Measurements from ENCODE around the gene EXOSC10. TPM values are rescaled to one million over a fixed set of nuclear protein-coding genes. Genes with fewer than 3 reads are reported as not detected.

The EXOSC10 gene
- total and polyA plus RNA-seq, 12 donors = 25.5 to 107 (median 41.1) TPM

DNA sequence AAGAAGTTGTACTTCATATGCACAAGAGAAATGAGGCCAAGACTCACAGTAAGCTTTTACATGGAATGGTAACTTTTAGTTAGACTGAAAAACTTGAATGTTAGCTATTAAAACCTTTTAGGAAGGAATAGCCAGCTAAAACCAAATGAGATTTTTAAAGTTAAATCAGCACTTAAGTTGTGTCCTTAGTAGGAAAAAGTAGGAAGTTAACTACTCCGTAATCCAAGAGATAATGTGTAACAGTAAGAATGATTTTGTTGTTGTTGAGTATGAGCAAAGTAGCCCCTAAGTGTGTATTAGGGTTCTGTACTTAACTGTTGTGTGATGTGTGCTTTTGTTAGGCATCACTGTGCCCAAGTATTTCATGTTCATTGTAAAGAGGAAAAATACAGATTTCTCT, 74.1 kb downstream of the EXOSC10 start:
- Histone ChIP-seq H3K9me3 (replicated peaks in 1 of 3) (no peaks in the 10 kb centered on the region), H3K4me1 (replicated peaks in 1 of 2) (no peaks in the 10 kb centered on the region), H3K4me3 (no peak overlapping the region), H3K27ac (no peak overlapping the region), H3K27me3 (no peaks in the 10 kb centered on the region), H3K36me3 (replicated peaks in 1 of 2) (peaks cover 0 to 71% of the 10 kb centered on the region in 2 donors)
- intact Hi-C loops (cut with DNase I) = no loop called here
- DNase-seq = no peak
- 86 to 94% (median 90%) methylated on average over 1 of the region's 1 CpG for WGBS, 4 donors
- TF ChIP-seq POLR2A (IDR thresholded peaks at IDR 0.05) = no peak
- TF ChIP-seq, protein P1, sequence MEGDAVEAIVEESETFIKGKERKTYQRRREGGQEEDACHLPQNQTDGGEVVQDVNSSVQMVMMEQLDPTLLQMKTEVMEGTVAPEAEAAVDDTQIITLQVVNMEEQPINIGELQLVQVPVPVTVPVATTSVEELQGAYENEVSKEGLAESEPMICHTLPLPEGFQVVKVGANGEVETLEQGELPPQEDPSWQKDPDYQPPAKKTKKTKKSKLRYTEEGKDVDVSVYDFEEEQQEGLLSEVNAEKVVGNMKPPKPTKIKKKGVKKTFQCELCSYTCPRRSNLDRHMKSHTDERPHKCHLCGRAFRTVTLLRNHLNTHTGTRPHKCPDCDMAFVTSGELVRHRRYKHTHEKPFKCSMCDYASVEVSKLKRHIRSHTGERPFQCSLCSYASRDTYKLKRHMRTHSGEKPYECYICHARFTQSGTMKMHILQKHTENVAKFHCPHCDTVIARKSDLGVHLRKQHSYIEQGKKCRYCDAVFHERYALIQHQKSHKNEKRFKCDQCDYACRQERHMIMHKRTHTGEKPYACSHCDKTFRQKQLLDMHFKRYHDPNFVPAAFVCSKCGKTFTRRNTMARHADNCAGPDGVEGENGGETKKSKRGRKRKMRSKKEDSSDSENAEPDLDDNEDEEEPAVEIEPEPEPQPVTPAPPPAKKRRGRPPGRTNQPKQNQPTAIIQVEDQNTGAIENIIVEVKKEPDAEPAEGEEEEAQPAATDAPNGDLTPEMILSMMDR (IDR thresholded peaks at IDR 0.05) = no peak

- H3K4me1 ChIP-seq (replicated peaks in 1 of 2) = no peaks in the 10 kb centered on the region
- H3K27ac ChIP-seq = no peak overlapping the region
- DNase-seq = no peak
- no peak overlapping the region for H3K4me3 ChIP-seq
- H3K27me3 ChIP-seq = no peaks in the 10 kb centered on the region
- intact Hi-C loops (cut with DNase I) = no loop called here
- no peak for TF ChIP-seq POLR2A (IDR thresholded peaks at IDR 0.05)
- TF ChIP-seq, protein P1 (IDR thresholded peaks at IDR 0.05) = no peak
- 81 to 86% (median 84%) methylated on average over 2 of the region's 2 CpGs for WGBS, 4 donors
- peaks cover 0 to 73% of the 10 kb centered on the region in 2 donors for H3K36me3 ChIP-seq (replicated peaks in 1 of 2)
- no peaks in the 10 kb centered on the region for H3K9me3 ChIP-seq (replicated peaks in 1 of 3)
These were observed 74.8 kb downstream of the EXOSC10 start for GRCh38 chr1:11024874-11025203.

DNA sequence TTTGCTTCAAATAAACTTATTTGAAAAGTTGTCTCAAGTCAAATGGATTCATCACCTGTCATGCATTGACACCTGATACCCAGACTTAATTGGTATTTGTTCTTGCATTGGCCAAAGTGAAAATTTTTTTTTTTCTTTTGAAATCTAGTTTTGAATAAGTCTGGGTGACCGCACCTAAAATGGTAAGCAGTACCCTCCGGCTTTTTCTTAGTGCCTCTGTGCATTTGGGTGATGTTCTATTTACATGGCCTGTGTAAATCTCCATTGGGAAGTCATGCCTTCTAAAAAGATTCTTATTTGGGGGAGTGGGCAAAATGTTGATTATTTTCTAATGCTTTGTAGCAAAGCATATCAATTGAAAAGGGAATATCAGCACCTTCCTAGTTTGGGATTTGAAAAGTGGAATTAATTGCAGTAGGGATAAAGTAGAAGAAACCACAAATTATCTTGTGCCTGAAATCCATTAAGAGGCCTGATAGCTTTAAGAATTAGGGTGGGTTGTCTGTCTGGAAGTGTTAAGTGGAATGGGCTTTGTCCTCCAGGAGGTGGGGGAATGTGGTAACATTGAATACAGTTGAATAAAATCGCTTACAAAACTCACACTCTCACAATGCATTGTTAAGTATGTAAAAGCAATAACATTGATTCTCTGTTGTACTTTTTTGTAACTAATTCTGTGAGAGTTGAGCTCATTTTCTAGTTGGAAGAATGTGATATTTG, 75.4 kb downstream of the EXOSC10 start:
- Histone ChIP-seq H3K4me1 (replicated peaks in 1 of 2) (no peaks in the 10 kb centered on the region), H3K9me3 (replicated peaks in 1 of 3) (no peaks in the 10 kb centered on the region), H3K27ac (no peak overlapping the region), H3K36me3 (replicated peaks in 1 of 2) (peaks cover 0 to 77% of the 10 kb centered on the region in 2 donors), H3K27me3 (no peaks in the 10 kb centered on the region), H3K4me3 (no peak overlapping the region)
- no peak for DNase-seq
- intact Hi-C loops (cut with DNase I) = no loop called here
- 85 to 95% (median 93%) methylated on average over 3 of the region's 3 CpGs for WGBS, 4 donors
- no peak for TF ChIP-seq POLR2A (IDR thresholded peaks at IDR 0.05)
- TF ChIP-seq, protein P1 (IDR thresholded peaks at IDR 0.05) = no peak

GRCh38 chr1:11023201-11023600, 76.5 kb downstream of the EXOSC10 start:
- Histone ChIP-seq H3K4me1 (replicated peaks in 1 of 2) (no peaks in the 10 kb centered on the region), H3K27me3 (no peaks in the 10 kb centered on the region), H3K4me3 (no peak overlapping the region), H3K9me3 (replicated peaks in 1 of 3) (no peaks in the 10 kb centered on the region), H3K27ac (no peak overlapping the region), H3K36me3 (replicated peaks in 1 of 2) (peaks cover 0 to 88% of the 10 kb centered on the region in 2 donors)
- no peak for TF ChIP-seq POLR2A (IDR thresholded peaks at IDR 0.05)
- TF ChIP-seq, protein P1 (IDR thresholded peaks at IDR 0.05) = no peak
- 91 to 95% (median 94%) methylated on average over 14 of the region's 14 CpGs for WGBS, 4 donors
- no peak for DNase-seq
- intact Hi-C loops (cut with DNase I) = no loop called here

Data from adrenal gland (tissue), 12 donors.